C4-2B (cell line): Measurements from ENCODE around the gene PREP.

ENCODE experiments used
- H3K27ac ChIP-seq: fragments of 450-650 bp; 2 replicates; pipeline ENCODE4 v1.5.1; 2017
- CTCF ChIP-seq: fragments of 450-650 bp; conservative IDR thresholded peaks from 2 replicates; pipeline ENCODE4 v1.5.1; 2017; ENCODE audit warnings: mild to moderate bottlenecking
- ZFX ChIP-seq: fragments of 450-650 bp; IDR thresholded peaks from 2 replicates; pipeline ENCODE4 v1.6.1; 2017

PREP gene

GRCh38 chr6:105389543-105389942 is 13.3 kb downstream of the PREP start:
- H3K27ac ChIP-seq: no peak overlapping the region
- TF ChIP-seq CTCF: no peak
- TF ChIP-seq ZFX: no peak

GRCh38 chr6:105388392-105388791 is 14.5 kb downstream of the PREP start:
- no peak for TF ChIP-seq ZFX
- H3K27ac ChIP-seq: no peak overlapping the region

- TF ChIP-seq CTCF (no peak), ZFX (no peak)
These were observed 18.9 kb downstream of the PREP start for GRCh38 chr6:105384004-105384403.

GRCh38 chr6:105382958-105383357 is 19.9 kb downstream of the PREP start:
- TF ChIP-seq CTCF: no peak
- TF ChIP-seq ZFX: no peak
- H3K27ac ChIP-seq: no peak overlapping the region

More at GRCh38 chr6:105384004-105384403, 18.9 kb downstream of the PREP start:
- no peak overlapping the region for H3K27ac ChIP-seq

- H3K27ac ChIP-seq: no peak overlapping the region
- TF ChIP-seq ZFX: no peak
- no peak for TF ChIP-seq CTCF
These were observed 20.4 kb downstream of the PREP start for GRCh38 chr6:105382496-105382895.

- TF ChIP-seq ZFX (no peak), CTCF (no peak)
- no peak overlapping the region for H3K27ac ChIP-seq
These were observed 22.2 kb downstream of the PREP start for GRCh38 chr6:105380634-105381033.

- TF ChIP-seq CTCF (no peak), ZFX (no peak)
- H3K27ac ChIP-seq: no peak overlapping the region
These were observed 27.1 kb downstream of the PREP start for GRCh38 chr6:105375797-105376196.

- no peak overlapping the region for H3K27ac ChIP-seq
- no peak for TF ChIP-seq CTCF
- no peak for TF ChIP-seq ZFX
These were observed 28.9 kb downstream of the PREP start for GRCh38 chr6:105374010-105374420.
